ENCODE measurements around the gene CHDH. TPM values are rescaled to one million over a fixed set of nuclear protein-coding genes. Genes with fewer than 3 reads are reported as not detected.

Gene CHDH
- total RNA-seq, 2 experiments from 2014 or later: 0.31 to 0.60 TPM

- Mint-ChIP-seq H3K36me3 (ENCODE audit: low read depth) (peaks cover 64% of the 10 kb centered on the region), H3K9me3 (no peaks in the 10 kb centered on the region), H3K27me3 (no peaks in the 10 kb centered on the region), H3K27ac (no peak overlapping the region), H3K4me1 (ENCODE audit: low read depth) (no peaks in the 10 kb centered on the region), H3K4me3 (no peak overlapping the region)
- Histone ChIP-seq H3K9me3 (ENCODE audit: control insufficient read depth in 1 of 2, insufficient read depth in 1 of 2, low read length in 2 of 2) (no peaks in the 10 kb centered on the region), H3K36me3 (ENCODE audit: insufficient read depth, low read length) (peaks cover 46% of the 10 kb centered on the region), H3K27me3 (ENCODE audit: control insufficient read depth in 1 of 2, insufficient read depth in 2 of 2, low read length in 2 of 2) (no peaks in the 10 kb centered on the region), H3K4me1 (ENCODE audit: insufficient read depth, low read length) (no peaks in the 10 kb centered on the region), H3K27ac (ENCODE audit: low read depth in 1 of 2, low read length in 2 of 2) (no peak overlapping the region), H3K4me3 (ENCODE audit: low read length) (no peak overlapping the region)
- no peak for TF ChIP-seq CTCF (IDR thresholded peaks at IDR 0.05)
- ChIA-PET POLR2A (no interaction called here), CTCF (no interaction called here)
- ATAC-seq (ENCODE audit: poor library complexity) (no peak), DNase-seq (no peak)
- intact Hi-C loops (cut with DNase I, micrococcal nuclease): no loop called here
Observed at GRCh38 chr3:53862241-53862640, 16.0 kb upstream of the CHDH start.

- H3K27ac Mint-ChIP-seq: no peak overlapping the region
- H3K27me3 Mint-ChIP-seq: peaks cover 9% of the 10 kb centered on the region
- H3K4me3 ChIP-seq (ENCODE audit: low read length): no peak overlapping the region
- H3K4me1 Mint-ChIP-seq (ENCODE audit: low read depth): no peaks in the 10 kb centered on the region
- ChIA-PET POLR2A (no interaction called here), CTCF (no interaction called here)
- no peak overlapping the region for H3K4me3 Mint-ChIP-seq
- ATAC-seq (ENCODE audit: poor library complexity): no peak
- no peaks in the 10 kb centered on the region for H3K9me3 ChIP-seq (ENCODE audit: control insufficient read depth in 1 of 2, insufficient read depth in 1 of 2, low read length in 2 of 2)
- no peaks in the 10 kb centered on the region for H3K27me3 ChIP-seq (ENCODE audit: control insufficient read depth in 1 of 2, insufficient read depth in 2 of 2, low read length in 2 of 2)
- no peak overlapping the region for H3K27ac ChIP-seq (ENCODE audit: low read depth in 1 of 2, low read length in 2 of 2)
- H3K9me3 Mint-ChIP-seq: no peaks in the 10 kb centered on the region
- intact Hi-C loops (cut with DNase I, micrococcal nuclease): no loop called here
- no peak for TF ChIP-seq CTCF (IDR thresholded peaks at IDR 0.05)
- peaks cover 46% of the 10 kb centered on the region for H3K36me3 Mint-ChIP-seq (ENCODE audit: low read depth)
- DNase-seq: no peak
- peaks cover 32% of the 10 kb centered on the region for H3K36me3 ChIP-seq (ENCODE audit: insufficient read depth, low read length)
- no peaks in the 10 kb centered on the region for H3K4me1 ChIP-seq (ENCODE audit: insufficient read depth, low read length)
Observed at GRCh38 chr3:53860196-53860595, 14.0 kb upstream of the CHDH start.

GRCh38 chr3:53859178-53859577 is 13.0 kb upstream of the CHDH start:
- no peaks in the 10 kb centered on the region for H3K9me3 Mint-ChIP-seq
- intact Hi-C loops (cut with DNase I, micrococcal nuclease): no loop called here

More at GRCh38 chr3:53859178-53859577, 13.0 kb upstream of the CHDH start:
- Mint-ChIP-seq H3K27me3 (peaks cover 9% of the 10 kb centered on the region), H3K36me3 (ENCODE audit: low read depth) (peaks cover 38% of the 10 kb centered on the region), H3K27ac (no peak overlapping the region), H3K4me3 (no peak overlapping the region), H3K4me1 (ENCODE audit: low read depth) (no peaks in the 10 kb centered on the region)
- no peak for ATAC-seq (ENCODE audit: poor library complexity)
- Histone ChIP-seq H3K9me3 (ENCODE audit: control insufficient read depth in 1 of 2, insufficient read depth in 1 of 2, low read length in 2 of 2) (no peaks in the 10 kb centered on the region), H3K27me3 (ENCODE audit: control insufficient read depth in 1 of 2, insufficient read depth in 2 of 2, low read length in 2 of 2) (no peaks in the 10 kb centered on the region), H3K4me3 (ENCODE audit: low read length) (no peak overlapping the region), H3K27ac (ENCODE audit: low read depth in 1 of 2, low read length in 2 of 2) (no peak overlapping the region), H3K4me1 (ENCODE audit: insufficient read depth, low read length) (no peaks in the 10 kb centered on the region), H3K36me3 (ENCODE audit: insufficient read depth, low read length) (peaks cover 24% of the 10 kb centered on the region)
- CTCF ChIA-PET: no interaction called here
- DNase-seq: no peak
- POLR2A ChIA-PET: no interaction called here
- TF ChIP-seq CTCF (IDR thresholded peaks at IDR 0.05): no peak

Data from CD4-positive, alpha-beta T cell (primary cell).